Nephron (organoid): ENCODE data around the gene CBX8.

ENCODE experiments used
- H3K27ac Mint-ChIP-seq, 3 experiments: 2 replicates each; pipeline ENCODE4 v1.8.0; 2020; ENCODE audit warnings: mixed read lengths in 3 of 3, mild to moderate bottlenecking in 2 of 3, moderate library complexity in 1 of 3
- H3K27me3 Mint-ChIP-seq: 2 replicates; pipeline ENCODE4 v1.8.0; 2021; ENCODE audit warnings: low read depth, mild to moderate bottlenecking, moderate library complexity, mixed read lengths
- H3K36me3 Mint-ChIP-seq: 2 replicates; pipeline ENCODE4 v1.8.0; 2020; ENCODE audit warnings: low read depth, mixed read lengths
- H3K4me1 Mint-ChIP-seq: 2 replicates; pipeline ENCODE4 v1.8.0; 2020; ENCODE audit warnings: mixed read lengths
- H3K4me3 Mint-ChIP-seq, 3 experiments: 2 replicates each; pipeline ENCODE4 v1.8.0; 2020; ENCODE audit warnings: mild to moderate bottlenecking in 3 of 3, mixed read lengths in 3 of 3, moderate library complexity in 2 of 3
- H3K9me3 Mint-ChIP-seq: 2 replicates; pipeline ENCODE4 v1.8.0; 2020; ENCODE audit warnings: mixed read lengths
- CTCF ChIP-seq, 3 experiments: fragments of 200-600 bp; sonication (generic); IDR thresholded peaks; one replicate each; pipeline ENCODE4 v1.5.0; 2021; ENCODE audit warnings: antibody characterized with exemption in 3 of 3; ENCODE audit not compliant: unreplicated experiment in 3 of 3

The CBX8 gene

GRCh38 chr17:79811011-79811867 lies 14.4 kb upstream of the CBX8 start:
- H3K4me3 Mint-ChIP-seq: peak overlapping the region; percentile 76 to 81 (median 80)
- peak overlapping the region in 2 of 3 experiments; percentile 46 to 74 for H3K27ac Mint-ChIP-seq
- H3K9me3 Mint-ChIP-seq: no peaks in the 10 kb centered on the region
- no peaks in the 10 kb centered on the region for H3K36me3 Mint-ChIP-seq
- H3K4me1 Mint-ChIP-seq: peaks cover 30% of the 10 kb centered on the region
- peaks cover 85% of the 10 kb centered on the region for H3K27me3 Mint-ChIP-seq
- peak; percentile 41 to 56 (median 51) for TF ChIP-seq CTCF (IDR thresholded peaks at IDR 0.05; ENCODE audit: unreplicated experiment in 3 of 3)

GRCh38 chr17:79810130-79811010 lies 13.5 kb upstream of the CBX8 start:
- no peaks in the 10 kb centered on the region for H3K36me3 Mint-ChIP-seq
- H3K27me3 Mint-ChIP-seq: peaks cover 89% of the 10 kb centered on the region
- H3K4me1 Mint-ChIP-seq: peaks cover 26% of the 10 kb centered on the region

GRCh38 chr17:79809530-79810129 lies 12.8 kb upstream of the CBX8 start:
- no peak for TF ChIP-seq CTCF (IDR thresholded peaks at IDR 0.05; ENCODE audit: unreplicated experiment in 3 of 3)
- H3K36me3 Mint-ChIP-seq: no peaks in the 10 kb centered on the region
- H3K27me3 Mint-ChIP-seq: peaks cover 91% of the 10 kb centered on the region
- H3K9me3 Mint-ChIP-seq: no peaks in the 10 kb centered on the region
- H3K4me1 Mint-ChIP-seq: peaks cover 31% of the 10 kb centered on the region
- peak overlapping the region; percentile 69 to 77 (median 77) for H3K4me3 Mint-ChIP-seq
- H3K27ac Mint-ChIP-seq: no peak overlapping the region

More at GRCh38 chr17:79810130-79811010, 13.5 kb upstream of the CBX8 start:
- no peaks in the 10 kb centered on the region for H3K9me3 Mint-ChIP-seq
- H3K4me3 Mint-ChIP-seq: peak overlapping the region; percentile 70 to 81 (median 70)
- TF ChIP-seq CTCF (IDR thresholded peaks at IDR 0.05; ENCODE audit: unreplicated experiment in 3 of 3): no peak
- H3K27ac Mint-ChIP-seq: peak overlapping the region in 2 of 3 experiments; percentile 37 to 48

DNA sequence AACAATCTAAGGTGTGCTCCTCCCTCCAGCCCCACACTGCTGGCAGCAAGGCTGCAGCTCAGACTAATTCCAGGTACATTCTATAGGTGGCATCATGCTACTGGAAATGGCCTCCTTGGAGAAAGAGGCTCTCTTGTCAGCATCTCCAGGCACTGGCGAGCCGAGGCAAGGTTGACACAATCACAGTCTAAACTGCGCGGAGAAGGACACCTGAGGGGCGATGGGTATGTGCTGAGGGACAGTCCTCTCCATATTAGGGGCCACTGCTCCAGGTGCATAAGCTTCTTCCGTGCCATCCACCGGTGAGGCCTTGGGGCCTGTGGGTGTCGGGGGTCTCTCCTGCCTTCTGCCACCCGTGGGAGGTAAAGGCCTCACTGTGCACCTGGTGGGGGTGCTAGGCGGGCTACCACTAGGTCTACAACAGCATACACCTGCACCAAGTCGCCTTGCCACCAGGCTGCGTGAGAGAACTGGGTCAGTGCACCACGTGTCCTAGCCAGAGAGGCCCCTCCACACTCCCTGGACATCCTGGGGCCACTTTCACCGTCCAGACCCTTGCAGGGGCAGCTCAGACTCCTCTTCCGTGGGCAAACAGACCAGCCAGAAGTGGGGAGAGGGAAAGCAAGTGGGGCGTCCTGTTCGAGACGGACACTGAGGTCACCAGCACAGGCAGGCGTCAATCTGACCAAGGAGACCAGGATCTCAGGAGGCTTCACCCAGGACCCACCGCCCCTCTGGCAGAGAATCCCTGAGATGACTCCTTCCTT lies 12.1 kb upstream of the CBX8 start:
- H3K36me3 Mint-ChIP-seq: no peaks in the 10 kb centered on the region
- peaks cover 29% of the 10 kb centered on the region for H3K4me1 Mint-ChIP-seq
- H3K27me3 Mint-ChIP-seq: peaks cover 91% of the 10 kb centered on the region
- peak overlapping the region in 1 of 3 experiments; percentile 60 for H3K27ac Mint-ChIP-seq
- H3K9me3 Mint-ChIP-seq: no peaks in the 10 kb centered on the region
- TF ChIP-seq CTCF (IDR thresholded peaks at IDR 0.05; ENCODE audit: unreplicated experiment in 3 of 3): peak; percentile 33 to 50 (median 33)
- peak overlapping the region; percentile 76 to 80 (median 78) for H3K4me3 Mint-ChIP-seq
